ENCODE measurements around the gene ACTG2.

GRCh38 chr2:73897934-73898333, 5.1 kb downstream of the ACTG2 start:
- TF ChIP-seq RAD21 (IDR thresholded peaks at IDR 0.05) (no peak), FOXA1 (IDR thresholded peaks at IDR 0.05) (no peak), CTCF (IDR thresholded peaks at IDR 0.05; ENCODE audit: low read depth, low read length, missing input control) (no peak), JUND (IDR thresholded peaks at IDR 0.05) (no peak), REST (IDR thresholded peaks at IDR 0.05) (no peak), SP1 (IDR thresholded peaks at IDR 0.05) (no peak), HNF4A (conservative IDR thresholded peaks at IDR 0.05) (no peak), ATF3 (IDR thresholded peaks at IDR 0.05) (no peak), GABPA (IDR thresholded peaks at IDR 0.05 in 1 of 2, conservative IDR thresholded peaks at IDR 0.05 in 1 of 2) (no peak), RXRA (IDR thresholded peaks at IDR 0.05) (no peak), EGR1 (IDR thresholded peaks at IDR 0.05; ENCODE audit: low read depth in 2 of 2) (no peak), TAF1 (conservative IDR thresholded peaks at IDR 0.05) (no peak)
